HTR-8/SVneo (cell line): ENCODE measurements around the gene AGPAT2.
"Not testable (repeated sequence)": the region's sequence is repeated elsewhere in the genome, so short reads cannot be mapped to it uniquely, and the experiment has no call there.

Experiments used
- DNase-seq: peaks from one replicate; pipeline ENCODE4 v3.0.0; 2011; ENCODE audit warnings: low spot score, mixed read lengths; ENCODE audit not compliant: insufficient read length
- FAIRE-seq: peaks from 2 replicates; lab custom pipeline; 2011; peaks lifted over from hg19 to GRCh38; lab: Jason Lieb, UNC

AGPAT2 gene

DNA sequence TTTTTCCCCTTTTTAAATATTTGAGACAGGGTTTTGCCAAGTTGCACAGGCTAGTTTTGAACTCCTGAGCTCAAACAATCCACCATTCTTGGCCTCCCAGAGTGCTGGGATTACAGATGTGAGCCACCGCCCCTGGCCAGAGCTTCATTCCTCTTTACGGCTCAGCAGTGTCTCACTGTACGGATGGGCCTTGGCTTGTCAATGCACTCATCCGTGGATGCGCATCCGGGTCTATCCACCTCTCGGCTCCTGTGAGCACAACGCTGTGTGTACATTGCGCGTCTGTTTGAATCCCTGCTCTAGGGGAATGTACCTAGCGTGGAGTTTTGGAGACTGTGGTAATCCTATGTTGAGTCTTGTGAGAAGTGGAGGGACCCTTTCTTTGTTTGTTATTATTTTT is 35.4 kb downstream of the AGPAT2 start:
- no peak for DNase-seq
- no peak for FAIRE-seq

DNA sequence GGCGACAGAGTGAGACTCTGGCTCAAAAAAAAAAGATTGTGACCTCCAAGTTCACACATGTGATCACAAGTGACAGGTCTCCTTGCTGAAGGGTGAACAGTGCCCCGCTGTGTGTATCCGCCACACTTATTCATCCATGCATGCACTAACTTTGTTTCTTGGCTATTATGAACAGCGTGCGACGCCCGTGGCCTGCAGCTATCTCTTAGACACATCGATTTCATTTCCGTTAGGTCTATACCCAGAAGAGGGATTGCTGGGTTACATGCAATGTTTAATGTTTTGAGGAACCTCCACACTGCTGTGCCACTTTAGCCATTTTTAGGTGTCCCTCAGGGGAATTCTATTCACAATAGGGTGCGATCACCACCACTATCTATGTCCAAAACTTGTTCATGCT is 36.6 kb downstream of the AGPAT2 start:
- FAIRE-seq (no peak), DNase-seq (no peak)

GRCh38 chr9:136650021-136650420 is 37.2 kb downstream of the AGPAT2 start:
- FAIRE-seq (no peak), DNase-seq (no peak)

DNA sequence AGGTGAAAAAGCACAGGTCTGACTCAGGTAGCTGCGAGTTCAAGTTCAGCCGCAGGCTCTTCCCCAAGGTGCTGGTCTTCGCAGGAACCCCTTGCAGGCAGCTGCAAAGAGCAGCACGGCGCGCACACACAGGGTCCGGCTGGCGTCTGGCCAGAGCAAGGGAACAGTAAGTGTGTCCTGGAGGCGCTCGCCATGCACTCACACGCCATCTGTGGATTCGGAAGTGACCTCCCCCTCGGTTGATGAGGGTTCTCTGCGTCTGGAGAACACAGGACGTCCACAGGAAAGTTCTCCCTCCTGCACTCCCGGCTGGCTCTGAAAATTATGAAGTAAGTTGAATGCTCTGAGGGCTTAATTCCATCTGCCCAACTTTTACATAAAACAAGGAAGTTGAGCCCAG is 38.5 kb downstream of the AGPAT2 start:
- no peak for FAIRE-seq
- DNase-seq, result no peak

DNA sequence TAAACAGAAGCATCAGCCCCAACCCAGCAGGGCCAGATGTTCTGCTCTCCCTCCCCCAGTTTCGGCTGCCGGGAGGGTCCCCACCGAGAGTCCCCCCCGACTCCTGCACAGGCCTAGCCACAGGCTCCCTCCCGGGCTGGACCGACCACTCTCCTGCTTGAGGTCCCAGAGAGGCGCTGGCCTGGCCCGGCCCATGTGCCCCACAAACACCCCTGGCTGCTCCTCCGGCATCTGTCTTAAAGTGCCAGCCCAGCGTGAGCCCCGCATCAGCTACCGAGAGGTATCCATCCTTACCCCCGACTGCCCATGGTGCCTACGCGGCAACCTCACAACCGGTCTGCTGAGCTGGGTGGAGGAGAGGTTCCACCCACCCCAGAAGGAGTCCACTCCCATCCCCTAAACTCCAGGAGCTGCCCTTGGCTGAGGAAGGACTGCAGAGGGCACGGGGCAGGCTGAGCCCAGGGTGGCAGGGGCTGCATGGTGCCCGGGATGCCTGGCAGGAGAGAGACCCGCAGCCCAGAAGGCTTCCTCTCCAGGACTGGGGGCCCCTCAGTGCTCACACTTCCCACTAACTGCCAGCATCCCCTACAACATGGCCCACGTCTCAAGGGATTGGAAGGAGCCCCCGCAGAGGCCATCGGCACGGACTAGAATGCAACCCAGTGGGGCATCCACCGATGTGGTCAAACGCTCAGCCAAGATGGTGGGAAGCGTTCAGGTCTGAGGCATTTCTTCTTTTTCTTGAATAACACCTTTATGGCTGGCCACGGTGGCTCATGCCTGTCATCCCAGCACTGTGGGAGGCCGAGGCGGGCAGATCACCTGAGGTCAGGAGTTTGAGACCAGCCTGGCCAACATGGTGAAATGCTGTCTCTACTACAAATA is 40.2 kb downstream of the AGPAT2 start:
- no peak for DNase-seq
- no peak for FAIRE-seq

DNA sequence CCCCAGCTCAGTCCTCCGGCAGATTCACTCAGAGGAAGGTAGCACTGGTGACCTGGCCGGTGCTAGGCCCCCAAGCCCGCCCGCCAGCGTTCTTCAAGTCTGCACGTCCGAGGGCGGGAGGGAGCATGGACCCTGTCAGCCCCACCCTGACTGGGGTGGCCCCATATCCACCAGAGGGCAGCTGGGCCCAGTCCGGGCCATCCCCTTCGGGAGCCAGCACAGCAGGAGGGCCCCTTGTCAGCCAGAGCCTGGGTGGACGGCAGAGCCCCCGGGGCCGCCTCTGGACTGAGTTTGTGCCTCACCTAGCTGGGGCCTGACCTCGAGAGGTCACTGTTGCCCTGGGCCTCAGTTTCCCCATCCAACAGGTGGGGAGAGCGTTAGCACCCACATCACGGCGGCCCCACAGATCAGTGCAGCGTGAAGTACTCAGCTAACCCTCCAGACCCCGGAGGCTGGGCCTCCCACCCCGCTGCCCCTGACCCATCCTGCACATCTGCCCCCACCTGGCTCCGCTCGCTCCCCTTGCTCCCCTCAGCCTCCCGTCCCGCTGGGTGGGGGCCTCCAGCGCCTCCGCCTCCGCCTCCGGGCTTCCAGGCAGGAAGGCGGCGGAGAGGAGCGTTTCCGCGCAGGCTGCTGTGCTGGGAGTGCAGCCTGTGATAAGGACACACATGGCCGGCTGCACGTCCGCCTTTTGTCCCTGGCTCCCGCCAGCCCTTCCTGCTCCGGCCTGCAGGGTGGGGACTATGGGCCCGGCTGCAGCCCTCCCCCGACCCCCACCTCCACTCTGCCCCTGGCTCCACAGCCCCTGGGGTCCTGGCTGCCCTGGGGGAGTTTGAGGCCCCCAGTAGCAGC is 41.1 kb downstream of the AGPAT2 start:
- DNase-seq (no peak), FAIRE-seq (no peak)

DNA sequence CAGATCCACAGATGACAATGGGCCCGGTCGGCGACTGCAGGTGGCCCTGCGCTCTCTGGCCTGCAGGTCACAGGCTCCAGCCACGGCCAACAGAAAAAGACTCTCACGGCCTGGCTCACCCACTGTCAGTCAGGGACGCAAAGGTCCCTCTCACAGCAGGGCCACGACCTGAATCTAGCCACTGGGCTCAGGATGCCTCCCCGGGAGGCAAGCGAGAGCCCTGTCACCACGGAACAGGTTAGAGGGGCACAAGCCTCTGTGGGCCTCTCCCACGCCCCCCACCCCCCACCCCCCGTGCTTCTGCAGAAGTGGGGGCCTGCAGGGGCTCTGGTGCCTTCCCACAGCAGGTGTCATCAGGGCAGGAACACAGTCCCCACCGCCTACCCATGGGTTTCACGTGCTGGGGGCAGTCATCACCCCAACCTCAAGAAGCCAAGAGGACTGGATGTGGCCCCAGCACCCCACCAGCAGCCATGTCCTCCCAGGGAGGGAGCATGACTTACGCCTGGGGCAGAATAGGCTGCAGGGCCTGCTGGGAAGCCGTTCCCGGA is 41.8 kb downstream of the AGPAT2 start:
- DNase-seq, result no peak
- FAIRE-seq, result no peak

- DNase-seq (no peak), FAIRE-seq (no peak)
Observed at GRCh38 chr9:136644593-136645351, 42.5 kb downstream of the AGPAT2 start.

GRCh38 chr9:136644343-136644592 is 43.0 kb downstream of the AGPAT2 start:
- no peak for DNase-seq

GRCh38 chr9:136643596-136644342 is 43.5 kb downstream of the AGPAT2 start:
- no peak for DNase-seq
- no peak for FAIRE-seq

More at GRCh38 chr9:136644343-136644592, 43.0 kb downstream of the AGPAT2 start:
- no peak for FAIRE-seq

GRCh38 chr9:136642439-136642921 is 44.8 kb downstream of the AGPAT2 start:
- FAIRE-seq (no peak), DNase-seq (no peak)

DNA sequence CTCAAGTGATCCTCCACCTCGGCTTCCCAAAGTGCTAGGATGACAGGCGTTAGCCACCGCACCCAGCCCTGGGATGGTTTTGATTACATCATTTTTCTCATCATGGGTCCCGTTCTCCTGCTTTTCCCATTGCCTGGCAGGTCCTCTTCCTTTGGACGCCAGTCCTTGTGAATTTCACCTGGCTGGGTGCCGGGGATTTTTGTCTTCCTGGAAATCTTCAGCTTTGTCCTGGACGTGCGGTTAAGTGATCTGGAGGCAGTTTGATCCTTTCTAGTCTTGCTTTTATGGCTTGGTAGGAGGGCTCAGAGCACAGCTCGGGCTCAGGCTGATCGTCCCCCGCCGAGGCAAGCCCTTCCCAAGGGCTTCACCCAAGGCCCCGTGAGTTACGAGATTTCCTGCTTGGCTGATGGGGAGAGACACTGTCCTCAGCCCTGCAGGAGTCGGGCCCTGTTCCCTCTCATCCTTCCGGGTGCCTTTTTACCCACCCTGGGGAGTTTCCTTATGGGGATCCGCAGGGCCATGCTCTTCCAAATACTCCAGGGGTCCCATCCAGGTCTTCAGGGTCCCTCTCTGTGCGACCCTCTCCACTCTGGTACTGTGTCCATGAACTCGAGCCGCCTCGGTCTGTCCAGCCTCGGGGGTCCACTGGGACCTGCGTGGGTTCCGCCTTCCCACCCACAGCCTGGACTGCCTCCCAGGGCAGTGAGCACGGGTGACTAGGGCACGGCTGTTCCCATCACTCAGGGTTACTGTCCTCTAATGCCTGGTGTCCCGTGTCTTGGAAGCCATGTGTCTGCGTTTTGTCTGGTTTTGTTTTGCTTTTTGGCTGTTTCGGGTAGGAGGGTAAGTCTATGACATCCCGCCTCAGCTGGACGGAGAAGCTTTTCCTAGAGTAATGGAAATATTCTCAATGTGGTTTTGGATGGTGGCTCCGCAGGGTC is 46.8 kb downstream of the AGPAT2 start:
- no peak for DNase-seq
- FAIRE-seq, result no peak

GRCh38 chr9:136634904-136635303 is 52.4 kb downstream of the AGPAT2 start:
- FAIRE-seq, result no peak
- DNase-seq, result no peak

GRCh38 chr9:136632491-136633106 is 54.7 kb downstream of the AGPAT2 start:
- not testable (repeated sequence) for DNase-seq
- FAIRE-seq, result peak; percentile 38

DNA sequence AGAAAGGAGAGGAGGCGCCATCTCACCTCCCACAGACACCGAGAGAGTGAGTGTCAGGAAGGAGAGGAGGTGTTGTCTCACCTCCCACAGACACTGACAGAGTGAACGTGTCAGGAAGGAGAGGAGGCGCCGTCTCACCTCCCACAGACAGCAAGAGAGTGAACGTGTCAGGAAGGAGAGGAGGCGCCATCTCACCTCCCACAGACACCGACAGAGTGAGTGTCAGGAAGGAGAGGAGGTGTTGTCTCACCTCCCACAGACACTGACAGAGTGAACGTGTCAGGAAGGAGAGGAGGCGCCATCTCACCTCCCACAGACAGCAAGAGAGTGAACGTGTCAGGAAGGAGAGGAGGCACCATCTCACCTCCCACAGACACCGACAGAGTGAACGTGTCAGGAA is 55.2 kb downstream of the AGPAT2 start:
- FAIRE-seq, DNase-seq: not testable (repeated sequence)

DNA sequence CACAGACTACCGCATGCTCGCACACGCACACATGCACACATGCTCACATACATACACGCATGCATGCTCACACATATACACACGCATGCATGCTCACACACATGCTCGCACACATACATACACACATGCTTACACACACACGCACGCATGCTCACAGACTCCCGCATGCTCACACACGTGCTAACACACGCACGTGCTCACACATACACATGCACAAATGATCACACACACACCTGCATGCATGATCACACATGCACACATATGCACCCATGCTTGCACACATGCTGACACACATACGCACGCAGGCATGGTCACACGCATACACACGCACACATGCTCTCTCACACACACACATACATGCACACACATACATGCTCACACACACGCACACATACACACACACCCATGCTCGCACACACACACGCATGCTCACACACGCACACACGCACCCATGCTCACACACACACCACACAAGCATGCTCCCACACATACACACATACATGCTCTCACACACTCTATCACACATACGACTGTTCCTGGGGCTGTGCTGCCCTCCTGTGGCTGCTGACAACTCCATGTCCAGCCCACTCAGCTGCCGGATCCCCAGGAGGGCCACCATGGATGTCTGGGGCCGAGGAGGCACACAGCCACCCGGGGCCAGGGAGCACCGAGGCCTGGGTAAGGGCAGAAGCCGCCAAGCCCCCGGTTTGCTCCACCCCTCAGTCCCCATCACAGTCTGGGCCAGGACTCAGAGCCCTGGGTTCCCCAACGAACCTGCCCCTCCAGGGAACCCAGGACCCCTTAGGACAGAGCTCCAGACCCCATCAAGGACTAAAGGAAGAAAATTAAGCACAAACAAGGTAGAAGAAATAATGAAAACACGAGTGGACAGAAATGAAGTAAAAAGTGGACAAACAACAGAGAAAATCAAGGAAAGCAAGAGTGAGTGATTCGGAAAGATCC is 55.9 kb downstream of the AGPAT2 start:
- DNase-seq, result peak; percentile 63
- peak; percentile 65 for FAIRE-seq

GRCh38 chr9:136630662-136630992 is 56.6 kb downstream of the AGPAT2 start:
- DNase-seq (no peak), FAIRE-seq (peak; percentile 66)
